GM12878 (cell line): ENCODE data around the gene CCDC134. TPM values are rescaled to one million over a fixed set of nuclear protein-coding genes. Genes with fewer than 3 reads are reported as not detected.

Experiments
- BHLHE40 ChIP-seq, 2 experiments: fragments of 450-650 bp in 1 of 2; IDR thresholded peaks; 2 replicates each; pipeline ENCODE4 v1.6.1; 2011 to 2017; ENCODE audit warnings: low read depth in 2 of 2, borderline replicate concordance in 1 of 2, improper control_type of control experiment in 1 of 2, low read length in 1 of 2, mild to moderate bottlenecking in 1 of 2
- CHD4 ChIP-seq: fragments of 200-600 bp; sonication (generic); IDR thresholded peaks from 2 replicates; pipeline ENCODE4 v1.6.1; 2016; ENCODE audit warnings: mild to moderate bottlenecking
- ESRRA ChIP-seq: IDR thresholded peaks from 2 replicates; pipeline ENCODE4 v1.6.1; 2012; ENCODE audit warnings: mild to moderate bottlenecking, low read length, improper control_type of control experiment
- HDAC2 ChIP-seq: fragments of 200-600 bp; sonication (generic); IDR thresholded peaks from 2 replicates; pipeline ENCODE4 v1.6.1; 2017
- IKZF1 ChIP-seq: fragments of 450-650 bp; conservative IDR thresholded peaks from 2 replicates; pipeline ENCODE4 v1.6.1; 2017; ENCODE audit warnings: antibody characterized with exemption, mild to moderate bottlenecking
- POLR2A ChIP-seq: IDR thresholded peaks from 2 replicates; pipeline ENCODE4 v1.6.1; 2011; ENCODE audit warnings: low read depth, mild to moderate bottlenecking, low read length
- POLR2AphosphoS2 ChIP-seq: IDR thresholded peaks from 2 replicates; pipeline ENCODE4 v1.6.1; 2011; ENCODE audit warnings: low read depth, mild to moderate bottlenecking, low read length, improper control_type of control experiment, moderate library complexity
- POU2F2 ChIP-seq: IDR thresholded peaks from 3 replicates; pipeline ENCODE4 v1.6.1; 2011; ENCODE audit warnings: low read depth, mild to moderate bottlenecking, low read length, borderline replicate concordance
- RAD51 ChIP-seq: fragments of 450-650 bp; IDR thresholded peaks from 2 replicates; pipeline ENCODE4 v1.6.1; 2016; ENCODE audit warnings: moderate library complexity, mild to moderate bottlenecking, inconsistent platforms
- RCOR1 ChIP-seq: conservative IDR thresholded peaks from 2 replicates; pipeline ENCODE4 v1.6.1; 2012; ENCODE audit warnings: low read depth, low read length, improper control_type of control experiment
- RFX5 ChIP-seq: IDR thresholded peaks from 2 replicates; pipeline ENCODE4 v1.6.1; 2011; ENCODE audit warnings: low read depth, low read length, improper control_type of control experiment
- ZNF274 ChIP-seq: IDR thresholded peaks from one replicate; pipeline ENCODE4 v1.8.0; 2011; ENCODE audit not compliant: insufficient read length, insufficient read depth
- polyA plus RNA-seq, 11 experiments: library from polyadenylated mRNA; depleted of rRNA in 4 of 11; unstranded in 6 of 11; stranded (reverse) in 5 of 11; fragments of >200 nt; fragmentation: Nextera tagmentation in 4 of 11; fragmentation: Illumina TruSeq in 1 of 11; extraction: Ambion mirVana in 4 of 11; extraction: Trizol in 1 of 11; gene quantifications; 1 replicate in 1 of 11; 2 replicates in 10 of 11; pipeline versions ENCODE4 v1.2.1 to v1.2.3, GENCODE V29; 2011 to 2016; ENCODE audit warnings: inconsistent platforms in 2 of 11, missing spikeins in 2 of 11, low read depth in 1 of 11
- total RNA-seq, 4 experiments: library from RNA; depleted of rRNA in 3 of 4; stranded (reverse); fragments of >200 nt in 3 of 4; fragmentation: Illumina TruSeq in 1 of 4; extraction: Trizol in 1 of 4; gene quantifications; 2 replicates each; pipeline versions ENCODE4 v1.2.1 to v1.2.3, GENCODE V29; 2013 to 2021
- TF ChIP-seq, protein P1 (sequence below): IDR thresholded peaks from 2 replicates; pipeline ENCODE4 v1.6.1; 2011; ENCODE audit warnings: mild to moderate bottlenecking, low read depth, low read length, moderate library complexity; ENCODE audit not compliant: insufficient replicate concordance
- TF ChIP-seq, protein P2 (sequence below): fragments of 450-650 bp; IDR thresholded peaks from 2 replicates; pipeline ENCODE4 v1.6.1; 2018; ENCODE audit warnings: borderline replicate concordance, mild to moderate bottlenecking; ENCODE audit not compliant: partially characterized antibody
- TF ChIP-seq, protein P3 (sequence below): IDR thresholded peaks from 2 replicates; pipeline ENCODE4 v1.6.1; 2011; ENCODE audit warnings: borderline replicate concordance, low read depth, mild to moderate bottlenecking, moderate library complexity, mixed read lengths, low read length; ENCODE audit not compliant: insufficient read depth; ENCODE audit errors: extremely low read length
- TF ChIP-seq, protein P4 (sequence below): fragments of 150-350 bp; IDR thresholded peaks from 2 replicates; pipeline ENCODE4 v1.6.1; 2014; ENCODE audit warnings: mild to moderate bottlenecking, low read depth, low read length
- TF ChIP-seq, protein P5 (sequence below): fragments of 450-650 bp; IDR thresholded peaks from 2 replicates; pipeline ENCODE4 v1.6.1; 2017; ENCODE audit warnings: mild to moderate bottlenecking, moderate library complexity

The CCDC134 gene
- total and polyA plus RNA-seq, 10 of the 15 experiments (the other 5 are each of a cell fraction or from before 2014, with no cell fraction given): 0.35 to 19.3 (median 11.8) TPM

DNA sequence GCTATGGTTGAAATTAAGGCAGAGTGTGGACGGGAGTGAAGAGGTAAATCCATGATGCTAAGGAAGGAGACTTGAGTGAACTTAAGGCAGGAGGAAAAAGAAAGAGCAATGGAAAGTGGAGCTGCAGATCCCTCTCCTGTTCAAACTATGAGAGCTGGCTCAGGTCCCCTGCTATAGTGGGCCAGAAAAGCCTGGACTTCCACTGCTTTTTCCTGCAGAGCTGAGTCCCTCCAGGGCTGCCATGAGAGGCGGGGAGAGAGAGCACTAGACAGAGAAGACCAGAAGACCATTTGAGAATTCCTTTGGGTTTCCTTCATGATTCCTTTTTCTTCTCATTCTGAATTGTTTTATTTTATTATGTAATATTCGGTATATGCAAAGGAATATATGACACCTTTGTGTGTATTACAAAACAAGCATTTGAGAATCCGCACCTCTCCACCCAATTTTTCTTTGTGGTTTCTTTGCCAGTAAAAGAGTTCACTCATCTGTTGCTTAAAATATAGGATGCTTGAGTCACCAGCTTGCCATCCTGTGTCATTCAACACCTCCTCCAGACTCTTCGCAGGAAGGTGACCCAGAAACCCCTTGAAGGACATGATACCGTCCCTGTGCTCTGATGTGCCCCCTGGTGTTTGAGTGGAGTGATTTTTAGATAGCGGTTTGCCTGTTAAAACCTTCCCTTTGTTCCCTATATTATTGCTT, 56.8 kb downstream of the CCDC134 start (continued):
- TF ChIP-seq, protein P1, sequence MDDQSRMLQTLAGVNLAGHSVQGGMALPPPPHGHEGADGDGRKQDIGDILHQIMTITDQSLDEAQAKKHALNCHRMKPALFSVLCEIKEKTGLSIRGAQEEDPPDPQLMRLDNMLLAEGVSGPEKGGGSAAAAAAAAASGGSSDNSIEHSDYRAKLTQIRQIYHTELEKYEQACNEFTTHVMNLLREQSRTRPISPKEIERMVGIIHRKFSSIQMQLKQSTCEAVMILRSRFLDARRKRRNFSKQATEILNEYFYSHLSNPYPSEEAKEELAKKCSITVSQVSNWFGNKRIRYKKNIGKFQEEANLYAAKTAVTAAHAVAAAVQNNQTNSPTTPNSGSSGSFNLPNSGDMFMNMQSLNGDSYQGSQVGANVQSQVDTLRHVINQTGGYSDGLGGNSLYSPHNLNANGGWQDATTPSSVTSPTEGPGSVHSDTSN: peak; percentile 36
- TF ChIP-seq POLR2AphosphoS2 (no peak), ESRRA (peak; percentile 82; the same call in 1 of the 2 replicates), HDAC2 (no peak), IKZF1 (peak; percentile 72), BHLHE40 (IDR thresholded peaks at IDR 0.05; ENCODE audit: borderline replicate concordance in 1 of 2, low read depth in 2 of 2, low read length in 1 of 2) (no peak), RCOR1 (no peak), ZNF274 (no peak), RFX5 (no peak), CHD4 (no peak), POLR2A (no peak), POU2F2 (0 out of 3 replicates have a peak, but pooled peaks have one; percentile 13), RAD51 (no peak)
- TF ChIP-seq, protein P2, sequence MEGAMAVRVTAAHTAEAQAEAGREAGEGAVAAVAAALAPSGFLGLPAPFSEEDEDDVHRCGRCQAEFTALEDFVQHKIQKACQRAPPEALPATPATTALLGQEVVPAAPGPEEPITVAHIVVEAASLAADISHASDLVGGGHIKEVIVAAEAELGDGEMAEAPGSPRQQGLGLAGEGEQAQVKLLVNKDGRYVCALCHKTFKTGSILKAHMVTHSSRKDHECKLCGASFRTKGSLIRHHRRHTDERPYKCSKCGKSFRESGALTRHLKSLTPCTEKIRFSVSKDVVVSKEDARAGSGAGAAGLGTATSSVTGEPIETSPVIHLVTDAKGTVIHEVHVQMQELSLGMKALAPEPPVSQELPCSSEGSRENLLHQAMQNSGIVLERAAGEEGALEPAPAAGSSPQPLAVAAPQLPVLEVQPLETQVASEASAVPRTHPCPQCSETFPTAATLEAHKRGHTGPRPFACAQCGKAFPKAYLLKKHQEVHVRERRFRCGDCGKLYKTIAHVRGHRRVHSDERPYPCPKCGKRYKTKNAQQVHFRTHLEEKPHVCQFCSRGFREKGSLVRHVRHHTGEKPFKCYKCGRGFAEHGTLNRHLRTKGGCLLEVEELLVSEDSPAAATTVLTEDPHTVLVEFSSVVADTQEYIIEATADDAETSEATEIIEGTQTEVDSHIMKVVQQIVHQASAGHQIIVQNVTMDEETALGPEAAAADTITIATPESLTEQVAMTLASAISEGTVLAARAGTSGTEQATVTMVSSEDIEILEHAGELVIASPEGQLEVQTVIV: no peak
- TF ChIP-seq, protein P3, sequence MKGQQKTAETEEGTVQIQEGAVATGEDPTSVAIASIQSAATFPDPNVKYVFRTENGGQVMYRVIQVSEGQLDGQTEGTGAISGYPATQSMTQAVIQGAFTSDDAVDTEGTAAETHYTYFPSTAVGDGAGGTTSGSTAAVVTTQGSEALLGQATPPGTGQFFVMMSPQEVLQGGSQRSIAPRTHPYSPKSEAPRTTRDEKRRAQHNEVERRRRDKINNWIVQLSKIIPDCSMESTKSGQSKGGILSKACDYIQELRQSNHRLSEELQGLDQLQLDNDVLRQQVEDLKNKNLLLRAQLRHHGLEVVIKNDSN: no peak
- TF ChIP-seq, protein P4, sequence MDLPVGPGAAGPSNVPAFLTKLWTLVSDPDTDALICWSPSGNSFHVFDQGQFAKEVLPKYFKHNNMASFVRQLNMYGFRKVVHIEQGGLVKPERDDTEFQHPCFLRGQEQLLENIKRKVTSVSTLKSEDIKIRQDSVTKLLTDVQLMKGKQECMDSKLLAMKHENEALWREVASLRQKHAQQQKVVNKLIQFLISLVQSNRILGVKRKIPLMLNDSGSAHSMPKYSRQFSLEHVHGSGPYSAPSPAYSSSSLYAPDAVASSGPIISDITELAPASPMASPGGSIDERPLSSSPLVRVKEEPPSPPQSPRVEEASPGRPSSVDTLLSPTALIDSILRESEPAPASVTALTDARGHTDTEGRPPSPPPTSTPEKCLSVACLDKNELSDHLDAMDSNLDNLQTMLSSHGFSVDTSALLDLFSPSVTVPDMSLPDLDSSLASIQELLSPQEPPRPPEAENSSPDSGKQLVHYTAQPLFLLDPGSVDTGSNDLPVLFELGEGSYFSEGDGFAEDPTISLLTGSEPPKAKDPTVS: no peak
- TF ChIP-seq, protein P5, sequence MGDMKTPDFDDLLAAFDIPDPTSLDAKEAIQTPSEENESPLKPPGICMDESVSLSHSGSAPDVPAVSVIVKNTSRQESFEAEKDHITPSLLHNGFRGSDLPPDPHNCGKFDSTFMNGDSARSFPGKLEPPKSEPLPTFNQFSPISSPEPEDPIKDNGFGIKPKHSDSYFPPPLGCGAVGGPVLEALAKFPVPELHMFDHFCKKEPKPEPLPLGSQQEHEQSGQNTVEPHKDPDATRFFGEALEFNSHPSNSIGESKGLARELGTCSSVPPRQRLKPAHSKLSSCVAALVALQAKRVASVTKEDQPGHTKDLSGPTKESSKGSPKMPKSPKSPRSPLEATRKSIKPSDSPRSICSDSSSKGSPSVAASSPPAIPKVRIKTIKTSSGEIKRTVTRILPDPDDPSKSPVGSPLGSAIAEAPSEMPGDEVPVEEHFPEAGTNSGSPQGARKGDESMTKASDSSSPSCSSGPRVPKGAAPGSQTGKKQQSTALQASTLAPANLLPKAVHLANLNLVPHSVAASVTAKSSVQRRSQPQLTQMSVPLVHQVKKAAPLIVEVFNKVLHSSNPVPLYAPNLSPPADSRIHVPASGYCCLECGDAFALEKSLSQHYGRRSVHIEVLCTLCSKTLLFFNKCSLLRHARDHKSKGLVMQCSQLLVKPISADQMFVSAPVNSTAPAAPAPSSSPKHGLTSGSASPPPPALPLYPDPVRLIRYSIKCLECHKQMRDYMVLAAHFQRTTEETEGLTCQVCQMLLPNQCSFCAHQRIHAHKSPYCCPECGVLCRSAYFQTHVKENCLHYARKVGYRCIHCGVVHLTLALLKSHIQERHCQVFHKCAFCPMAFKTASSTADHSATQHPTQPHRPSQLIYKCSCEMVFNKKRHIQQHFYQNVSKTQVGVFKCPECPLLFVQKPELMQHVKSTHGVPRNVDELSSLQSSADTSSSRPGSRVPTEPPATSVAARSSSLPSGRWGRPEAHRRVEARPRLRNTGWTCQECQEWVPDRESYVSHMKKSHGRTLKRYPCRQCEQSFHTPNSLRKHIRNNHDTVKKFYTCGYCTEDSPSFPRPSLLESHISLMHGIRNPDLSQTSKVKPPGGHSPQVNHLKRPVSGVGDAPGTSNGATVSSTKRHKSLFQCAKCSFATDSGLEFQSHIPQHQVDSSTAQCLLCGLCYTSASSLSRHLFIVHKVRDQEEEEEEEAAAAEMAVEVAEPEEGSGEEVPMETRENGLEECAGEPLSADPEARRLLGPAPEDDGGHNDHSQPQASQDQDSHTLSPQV: no peak
